NB4 (cell line): ENCODE data around the gene PRG3.
"Not testable (repeated sequence)": the region's sequence is repeated elsewhere in the genome, so short reads cannot be mapped to it uniquely, and the experiment has no call there.

Experiments
- DNase-seq: peaks from one replicate; pipeline ENCODE4 v3.0.0; 2010; ENCODE audit warnings: low read depth
- H3K4me3 ChIP-seq: one replicate; pipeline ENCODE4 v1.5.1; 2011; ENCODE audit warnings: mild to moderate bottlenecking, low read depth, low read length, moderate library complexity
- CTCF ChIP-seq: IDR thresholded peaks from one replicate; pipeline ENCODE4 v1.5.1; 2012; ENCODE audit warnings: low read depth, low read length
- MAX ChIP-seq: IDR thresholded peaks from 2 replicates; pipeline ENCODE4 v1.6.1; 2011; ENCODE audit warnings: low read depth, low read length
- MYC ChIP-seq: IDR thresholded peaks from 2 replicates; pipeline ENCODE4 v1.6.1; 2011; ENCODE audit warnings: low read depth, low read length
- POLR2A ChIP-seq: IDR thresholded peaks from 2 replicates; pipeline ENCODE4 v1.6.1; 2011; ENCODE audit warnings: mild to moderate bottlenecking; ENCODE audit not compliant: insufficient read length; ENCODE audit errors: extremely low read depth

PRG3 gene

GRCh38 chr11:57343825-57344224 is 37.1 kb downstream of the PRG3 start:
- TF ChIP-seq MYC (no peak), CTCF (no peak)
- no peak for DNase-seq
- no peak overlapping the region for H3K4me3 ChIP-seq

- TF ChIP-seq POLR2A = no peak
- DNase-seq = no peak
- H3K4me3 ChIP-seq = no peak overlapping the region
Observed at GRCh38 chr11:57342702-57343101, 38.2 kb downstream of the PRG3 start.

- DNase-seq = no peak
- H3K4me3 ChIP-seq = no peak overlapping the region
- TF ChIP-seq POLR2A = no peak
- TF ChIP-seq MYC = no peak
- no peak for TF ChIP-seq MAX
- no peak for TF ChIP-seq CTCF
Observed at GRCh38 chr11:57341250-57341808, 39.6 kb downstream of the PRG3 start.

- TF ChIP-seq CTCF = peak; percentile 42
- TF ChIP-seq POLR2A = no peak
- TF ChIP-seq MAX = no peak
- no peak for TF ChIP-seq MYC
- H3K4me3 ChIP-seq = no peak overlapping the region
- DNase-seq = peak; percentile 62
Observed at GRCh38 chr11:57340039-57340615, 40.8 kb downstream of the PRG3 start.

GRCh38 chr11:57339328-57339727 is 41.6 kb downstream of the PRG3 start:
- no peak overlapping the region for H3K4me3 ChIP-seq
- no peak for DNase-seq
- TF ChIP-seq MYC (no peak), MAX (no peak), POLR2A (no peak), CTCF (no peak)

- no peak for TF ChIP-seq CTCF
- no peak for TF ChIP-seq MAX
- no peak for TF ChIP-seq MYC
- TF ChIP-seq POLR2A = no peak
- no peak within 1 kb of the TSS for H3K4me3 ChIP-seq
- no peak for DNase-seq
Observed at GRCh38 chr11:57338142-57338541, 42.8 kb downstream of the PRG3 start, which contains the start of gene P2RX3. P2RX3 (plus strand) TSS chr11:57338352; CDS start chr11:57338551, 199 bp downstream.

GRCh38 chr11:57336856-57337255 is 44.1 kb downstream of the PRG3 start:
- not testable (repeated sequence) for DNase-seq, H3K4me3 ChIP-seq
